ENCODE data around the gene NEURL1. TPM values are rescaled to one million over a fixed set of nuclear protein-coding genes. Genes with fewer than 3 reads are reported as not detected.

The NEURL1 gene
- total RNA-seq, 1 experiment from 2014 or later, result 1.7 TPM

GRCh38 chr10:103569896-103570295 lies 76.4 kb downstream of the NEURL1 start:
- Histone ChIP-seq H3K79me2 (ENCODE audit: low read length) (no peaks in the 10 kb centered on the region), H3K9me3 (ENCODE audit: low read length) (no peaks in the 10 kb centered on the region), H3K4me1 (ENCODE audit: insufficient read depth, low read length) (peaks cover 16% of the 10 kb centered on the region), H3K27me3 (ENCODE audit: low read length) (no peaks in the 10 kb centered on the region), H3K9ac (ENCODE audit: low read length) (no peak overlapping the region), H3K9me2 (replicated peaks; ENCODE audit: low read length) (no peaks in the 10 kb centered on the region), H4K20me1 (ENCODE audit: low read length) (no peaks in the 10 kb centered on the region), H3K4me3 (ENCODE audit: low read length) (no peak overlapping the region), H3K36me3 (ENCODE audit: low read depth, low read length) (no peaks in the 10 kb centered on the region), H3K4me2 (ENCODE audit: low read length) (no peak overlapping the region), H3F3A (ENCODE audit: low read length, unreplicated experiment) (no peaks in the 10 kb centered on the region), H2AFZ (ENCODE audit: low read length) (no peak overlapping the region), H3K27ac (ENCODE audit: low read length) (no peak overlapping the region)
- TF ChIP-seq EZH2phosphoT487 (IDR thresholded peaks at IDR 0.05; ENCODE audit: borderline replicate concordance, low read length) (no peak), EZH2 (IDR thresholded peaks at IDR 0.05; ENCODE audit: low read length, unreplicated experiment) (no peak), CTCF (conservative IDR thresholded peaks at IDR 0.05; ENCODE audit: low read depth, low read length) (no peak)
- BruUV-seq (replicated peaks), result no TSS peak
- ChIA-PET POLR2A (ENCODE audit: unreplicated experiment) (no interaction called here), CTCF (no interaction called here)
- intact Hi-C loops (cut with micrococcal nuclease), result no loop called here
- ATAC-seq (no peak), DNase-seq (no peak)

GRCh38 chr10:103570844-103571655 lies 77.5 kb downstream of the NEURL1 start:
- Histone ChIP-seq H3K36me3 (ENCODE audit: low read depth, low read length) (no peaks in the 10 kb centered on the region), H3K4me1 (ENCODE audit: insufficient read depth, low read length) (peaks cover 26% of the 10 kb centered on the region), H3K9ac (ENCODE audit: low read length) (no peak overlapping the region), H3K27me3 (ENCODE audit: low read length) (no peaks in the 10 kb centered on the region), H3K9me2 (replicated peaks; ENCODE audit: low read length) (no peaks in the 10 kb centered on the region), H3K27ac (ENCODE audit: low read length) (no peak overlapping the region), H3K79me2 (ENCODE audit: low read length) (no peaks in the 10 kb centered on the region), H3K4me2 (ENCODE audit: low read length) (no peak overlapping the region), H3K4me3 (ENCODE audit: low read length) (no peak overlapping the region), H2AFZ (ENCODE audit: low read length) (no peak overlapping the region), H4K20me1 (ENCODE audit: low read length) (no peaks in the 10 kb centered on the region), H3F3A (ENCODE audit: low read length, unreplicated experiment) (no peaks in the 10 kb centered on the region), H3K9me3 (ENCODE audit: low read length) (no peaks in the 10 kb centered on the region)
- intact Hi-C loops (cut with micrococcal nuclease), result no loop called here
- BruUV-seq (replicated peaks), result no TSS peak
- TF ChIP-seq EZH2 (IDR thresholded peaks at IDR 0.05; ENCODE audit: low read length, unreplicated experiment), result no peak
- no peak for TF ChIP-seq CTCF (conservative IDR thresholded peaks at IDR 0.05; ENCODE audit: low read depth, low read length)
- TF ChIP-seq EZH2phosphoT487 (IDR thresholded peaks at IDR 0.05; ENCODE audit: borderline replicate concordance, low read length), result no peak
- no peak for DNase-seq
- CTCF ChIA-PET, result no interaction called here
- POLR2A ChIA-PET (ENCODE audit: unreplicated experiment), result no interaction called here
- ATAC-seq, result no peak

- intact Hi-C loops (cut with micrococcal nuclease), result no loop called here
- peaks cover 30% of the 10 kb centered on the region for H3K4me1 ChIP-seq (ENCODE audit: insufficient read depth, low read length)
- no peak for ATAC-seq
- H3K9ac ChIP-seq (ENCODE audit: low read length), result no peak overlapping the region
- BruUV-seq (replicated peaks), result no TSS peak
- H2AFZ ChIP-seq (ENCODE audit: low read length), result no peak overlapping the region
- no peaks in the 10 kb centered on the region for H3K9me3 ChIP-seq (ENCODE audit: low read length)
- ChIA-PET CTCF (no interaction called here), POLR2A (ENCODE audit: unreplicated experiment) (no interaction called here)
- no peaks in the 10 kb centered on the region for H3K36me3 ChIP-seq (ENCODE audit: low read depth, low read length)
- H3K27me3 ChIP-seq (ENCODE audit: low read length), result no peaks in the 10 kb centered on the region
- no peak overlapping the region for H3K4me3 ChIP-seq (ENCODE audit: low read length)
- H3K9me2 ChIP-seq (replicated peaks; ENCODE audit: low read length), result no peaks in the 10 kb centered on the region
- H3K79me2 ChIP-seq (ENCODE audit: low read length), result no peaks in the 10 kb centered on the region
- TF ChIP-seq EZH2phosphoT487 (IDR thresholded peaks at IDR 0.05; ENCODE audit: borderline replicate concordance, low read length), result no peak
- no peak for DNase-seq
- H4K20me1 ChIP-seq (ENCODE audit: low read length), result no peaks in the 10 kb centered on the region
- H3F3A ChIP-seq (ENCODE audit: low read length, unreplicated experiment), result no peaks in the 10 kb centered on the region
- H3K4me2 ChIP-seq (ENCODE audit: low read length), result no peak overlapping the region
- no peak overlapping the region for H3K27ac ChIP-seq (ENCODE audit: low read length)
Measured at GRCh38 chr10:103571656-103571975, 78.1 kb downstream of the NEURL1 start.

All from PC-3 (cell line).